Stomach (tissue), 9 donors: Measurements from ENCODE around the gene KHDRBS2. TPM values are rescaled to one million over a fixed set of nuclear protein-coding genes. Genes with fewer than 3 reads are reported as not detected.
A peak's percentile ranks its signal among the peaks of the same experiment; 100 is the strongest.

Source experiments
- DNase-seq, 2 donors: peaks; one replicate each; pipeline versions ENCODE4 v3.0.0 to v3.0.0-alpha.2; 2013 to 2019
- H3K27ac ChIP-seq, 5 donors: fragments of 200-600 bp in 4 of 5; sonication (generic) in 4 of 5; one replicate each; pipeline ENCODE4 v1.5.1; 2013 to 2019; ENCODE audit warnings: mild to moderate bottlenecking in 1 of 5, moderate library complexity in 1 of 5
- H3K27me3 ChIP-seq, 3 donors: fragments of 200-600 bp; sonication (generic); one replicate each; pipeline ENCODE4 v1.5.1; 2017 to 2019; ENCODE audit warnings: mixed run types in 1 of 3
- H3K36me3 ChIP-seq, 4 donors: fragments of 200-600 bp; sonication (generic); 1 replicate in 3 of 4; 2 replicates in 1 of 4; pipeline ENCODE4 v1.5.1; 2016 to 2019
- H3K4me1 ChIP-seq, 4 donors: fragments of 200-600 bp; sonication (generic); one replicate each; pipeline ENCODE4 v1.5.1; 2016 to 2019
- H3K4me3 ChIP-seq, 4 donors: fragments of 200-600 bp; sonication (generic) in 3 of 4; one replicate each; pipeline ENCODE4 v1.5.1; 2016 to 2019; ENCODE audit warnings: mild to moderate bottlenecking in 1 of 4
- H3K9me3 ChIP-seq, 4 donors: fragments of 200-600 bp; sonication (generic); one replicate each; pipeline ENCODE4 v1.5.1; 2016 to 2019
- CTCF ChIP-seq, 7 experiments: fragments of 450-650 bp in 4 of 7; fragments of 200-600 bp in 3 of 7; sonication (generic) in 3 of 7; IDR thresholded peaks; one replicate each; pipeline ENCODE4 v1.5.1; 2016 to 2019; ENCODE audit warnings: antibody characterized with exemption in 7 of 7, control low read depth in 2 of 7, mild to moderate bottlenecking in 1 of 7
- EP300 ChIP-seq: sonication (generic); formaldehyde crosslinking; IDR thresholded peaks from one replicate; pipeline ENCODE4 v1.6.1; 2017; ENCODE audit warnings: antibody characterized with exemption
- POLR2A ChIP-seq, 4 donors: fragments of 450-650 bp; IDR thresholded peaks; one replicate each; pipeline ENCODE4 v1.6.1; 2016; ENCODE audit warnings: antibody characterized with exemption in 4 of 4, control low read depth in 2 of 4, mild to moderate bottlenecking in 1 of 4, moderate library complexity in 1 of 4
- POLR2AphosphoS5 ChIP-seq, 3 donors: sonication (generic); formaldehyde crosslinking; IDR thresholded peaks; one replicate each; pipeline ENCODE4 v1.6.1; 2016; ENCODE audit warnings: antibody characterized with exemption in 3 of 3
- WGBS, 5 donors: extraction: QIAGEN DNeasy Blood & Tissue Kit in 3 of 5; methylation state at CpG; one replicate each; pipeline versions ENCODE4 v1.1.5 to v1.1.7; 2013 to 2018; 5-methylcytosine and 5-hydroxymethylcytosine counted together
- intact Hi-C: fragments of 100-400 bp; cut with DNase I; formaldehyde crosslinking; loops from one replicate; pipeline ENCODE4 v1.15.1; 2023; ENCODE audit warnings: low total_unique reads
- polyA plus RNA-seq, 3 donors: library from polyadenylated mRNA; stranded (reverse); fragments of 200-250 nt; gene quantifications; one replicate each; pipeline ENCODE4 v1.2.3, GENCODE V29; 2013
- total RNA-seq, 5 donors: library from RNA; depleted of rRNA; stranded (reverse); fragments of >200 nt; gene quantifications; one replicate each; pipeline versions ENCODE4 v1.1.0 to v1.2.3, GENCODE V29; 2014 to 2016
- donor health status: healthy with polysubstance abuse.
- donor health status: Bipolar disorder and iron deficiency.
- donor health status: healthy.

KHDRBS2 gene
- total and polyA plus RNA-seq, 8 donors = 0.45 to 0.87 (median 0.73) TPM; not detected in 5

- Histone ChIP-seq H3K4me1 (no peaks in the 10 kb centered on the region), H3K36me3 (no peaks in the 10 kb centered on the region), H3K27ac (no peak overlapping the region), H3K27me3 (no peaks in the 10 kb centered on the region), H3K9me3 (no peaks in the 10 kb centered on the region), H3K4me3 (no peak overlapping the region)
- DNase-seq = peak in 1 of 2 donors; percentile 2
- WGBS, 5 donors = 66 to 80% (median 76%) methylated on average over 2 of the region's 2 CpGs
- no peak for TF ChIP-seq CTCF (IDR thresholded peaks at IDR 0.05)
- no peak for TF ChIP-seq POLR2AphosphoS5 (IDR thresholded peaks at IDR 0.05)
- no peak for TF ChIP-seq EP300
- TF ChIP-seq POLR2A (IDR thresholded peaks at IDR 0.05) = no peak
- intact Hi-C loops = no loop called here
Observed at GRCh38 chr6:61909486-61909885, 376.5 kb downstream of the KHDRBS2 start.

GRCh38 chr6:61901748-61902147 is 384.3 kb downstream of the KHDRBS2 start:
- no peak overlapping the region for H3K4me3 ChIP-seq
- intact Hi-C loops = no loop called here
- DNase-seq = no peak
- 91 to 98% (median 94%) methylated on average over 6 of the region's 6 CpGs for WGBS, 5 donors
- H3K27ac ChIP-seq = no peak overlapping the region
- no peaks in the 10 kb centered on the region for H3K36me3 ChIP-seq
- no peaks in the 10 kb centered on the region for H3K4me1 ChIP-seq
- TF ChIP-seq POLR2A (IDR thresholded peaks at IDR 0.05) (no peak), CTCF (IDR thresholded peaks at IDR 0.05) (no peak), POLR2AphosphoS5 (IDR thresholded peaks at IDR 0.05) (no peak), EP300 (no peak)
- peaks cover 0 to 5% (median 0%) of the 10 kb centered on the region in 4 donors for H3K9me3 ChIP-seq
- no peaks in the 10 kb centered on the region for H3K27me3 ChIP-seq

GRCh38 chr6:61894536-61894935 is 391.5 kb downstream of the KHDRBS2 start:
- no peak for DNase-seq
- intact Hi-C loops = no loop called here
- Histone ChIP-seq H3K9me3 (no peaks in the 10 kb centered on the region), H3K36me3 (no peaks in the 10 kb centered on the region), H3K27me3 (no peaks in the 10 kb centered on the region), H3K4me3 (no peak overlapping the region), H3K4me1 (no peaks in the 10 kb centered on the region), H3K27ac (no peak overlapping the region)
- TF ChIP-seq POLR2A (IDR thresholded peaks at IDR 0.05) (no peak), POLR2AphosphoS5 (IDR thresholded peaks at IDR 0.05) (no peak), CTCF (IDR thresholded peaks at IDR 0.05) (no peak), EP300 (no peak)
- WGBS, 5 donors = 73 to 83% (median 79%) methylated on average over 9 of the region's 9 CpGs

- Histone ChIP-seq H3K4me3 (no peak overlapping the region), H3K4me1 (no peaks in the 10 kb centered on the region), H3K27ac (no peak overlapping the region), H3K9me3 (no peaks in the 10 kb centered on the region), H3K36me3 (no peaks in the 10 kb centered on the region), H3K27me3 (no peaks in the 10 kb centered on the region)
- intact Hi-C loops = no loop called here
- DNase-seq = peak in 1 of 2 donors; percentile 35
- 54 to 86% (median 73%) methylated on average over 1 of the region's 1 CpG for WGBS, 5 donors
- no peak for TF ChIP-seq POLR2A (IDR thresholded peaks at IDR 0.05)
- no peak for TF ChIP-seq CTCF (IDR thresholded peaks at IDR 0.05)
- no peak for TF ChIP-seq EP300
- TF ChIP-seq POLR2AphosphoS5 (IDR thresholded peaks at IDR 0.05) = no peak
Observed at GRCh38 chr6:61887423-61887822, 398.6 kb downstream of the KHDRBS2 start.
